PC-3 (cell line): ENCODE data around the gene TBC1D9. TPM values are rescaled to one million over a fixed set of nuclear protein-coding genes. Genes with fewer than 3 reads are reported as not detected.

Source experiments
- ATAC-seq: fragments of 200-7000 bp; cut with Tn5 transposase; 2 replicates; pipeline ENCODE4 v1.9.1; 2020; ENCODE audit warnings: mild to moderate bottlenecking, moderate library complexity
- BruUV-seq: library from RNA; stranded (reverse); fragments of 400-500 nt; replicated peaks from 2 replicates; lab custom pipeline; 2021; lab: Mats Ljungman, UMichigan
- CTCF ChIA-PET: fragments of 300-600 bp; sonication (Branson Sonifier 250); formaldehyde crosslinking; loops from one replicate; lab custom pipeline; 2022; ENCODE audit warnings: antibody characterized with exemption; lab: Charles Lee
- POLR2A ChIA-PET: fragments of 300-600 bp; sonication (Branson Sonifier 250); formaldehyde crosslinking; loops from one replicate; lab custom pipeline; 2022; ENCODE audit warnings: antibody characterized with exemption; ENCODE audit not compliant: unreplicated experiment; lab: Charles Lee
- DNase-seq: peaks from one replicate; pipeline ENCODE4 v3.0.0-alpha.2; 2015
- H2AFZ ChIP-seq: fragments of 300-600 bp; sonication (generic); 2 replicates; pipeline ENCODE4 v1.6.0; 2016; ENCODE audit warnings: antibody characterized with exemption, low read length
- H3F3A ChIP-seq: fragments of 300-600 bp; sonication (generic); one replicate; pipeline ENCODE4 v1.6.0; 2017; ENCODE audit warnings: antibody characterized with exemption, low read length, control low read depth, mild to moderate bottlenecking; ENCODE audit not compliant: unreplicated experiment
- H3K27ac ChIP-seq: fragments of 300-600 bp; sonication (generic); 2 replicates; pipeline ENCODE4 v1.5.1; 2016; ENCODE audit warnings: mild to moderate bottlenecking, low read length
- H3K27me3 ChIP-seq: fragments of 300-600 bp; sonication (generic); 2 replicates; pipeline ENCODE4 v1.6.1; 2016; ENCODE audit warnings: low read length, mixed read lengths
- H3K36me3 ChIP-seq: fragments of 300-600 bp; sonication (generic); 2 replicates; pipeline ENCODE4 v1.6.1; 2016; ENCODE audit warnings: low read depth, mixed run types, low read length, mixed read lengths
- H3K4me1 ChIP-seq: fragments of 300-600 bp; sonication (generic); 2 replicates; pipeline ENCODE4 v1.5.1; 2016; ENCODE audit warnings: low read length; ENCODE audit not compliant: insufficient read depth
- H3K4me2 ChIP-seq: fragments of 300-600 bp; sonication (generic); 2 replicates; pipeline ENCODE4 v1.6.0; 2016; ENCODE audit warnings: low read length
- H3K4me3 ChIP-seq: fragments of 300-600 bp; sonication (generic); 2 replicates; pipeline ENCODE4 v1.5.1; 2016; ENCODE audit warnings: mild to moderate bottlenecking, low read length, mixed read lengths
- H3K79me2 ChIP-seq: fragments of 300-600 bp; sonication (generic); 2 replicates; pipeline ENCODE4 v1.6.1; 2017; ENCODE audit warnings: low read length, mixed read lengths
- H3K9ac ChIP-seq: fragments of 300-600 bp; sonication (generic); 2 replicates; pipeline ENCODE4 v1.6.0; 2016; ENCODE audit warnings: mild to moderate bottlenecking, low read length
- H3K9me2 ChIP-seq: fragments of 300-600 bp; sonication (generic); replicated peaks from 2 replicates; pipeline ENCODE4 v1.6.1; 2016; ENCODE audit warnings: mixed run types, low read length, mixed read lengths
- H3K9me3 ChIP-seq: fragments of 300-600 bp; sonication (generic); 2 replicates; pipeline ENCODE4 v1.6.1; 2016; ENCODE audit warnings: low read length, mixed read lengths
- H4K20me1 ChIP-seq: fragments of 300-600 bp; sonication (generic); 2 replicates; pipeline ENCODE4 v1.6.1; 2016; ENCODE audit warnings: low read length, mixed read lengths
- EZH2 ChIP-seq: fragments of 300-600 bp; sonication (generic); IDR thresholded peaks from one replicate; pipeline ENCODE4 v1.6.1; 2017; ENCODE audit warnings: antibody characterized with exemption, mild to moderate bottlenecking, low read length; ENCODE audit not compliant: unreplicated experiment
- EZH2phosphoT487 ChIP-seq: fragments of 300-600 bp; sonication (generic); IDR thresholded peaks from 2 replicates; pipeline ENCODE4 v1.6.1; 2018; ENCODE audit warnings: mild to moderate bottlenecking, antibody characterized with exemption, low read length, borderline replicate concordance
- intact Hi-C: fragments of 100-400 bp; cut with micrococcal nuclease; formaldehyde crosslinking; loops from 2 replicates; pipeline ENCODE4 v1.9.0; 2023
- total RNA-seq: library from RNA; depleted of rRNA; stranded (reverse); fragments of >200 nt; gene quantifications from 2 replicates; pipeline ENCODE4 v1.2.3, GENCODE V29; 2014
- TF ChIP-seq, protein P1 (sequence below): fragments of 300-600 bp; sonication (generic); conservative IDR thresholded peaks from 2 replicates; pipeline ENCODE4 v1.5.1; 2017; ENCODE audit warnings: antibody characterized with exemption, low read depth, mild to moderate bottlenecking, low read length

TBC1D9 gene
- total RNA-seq, 1 experiment from 2014 or later: 11.2 TPM

DNA sequence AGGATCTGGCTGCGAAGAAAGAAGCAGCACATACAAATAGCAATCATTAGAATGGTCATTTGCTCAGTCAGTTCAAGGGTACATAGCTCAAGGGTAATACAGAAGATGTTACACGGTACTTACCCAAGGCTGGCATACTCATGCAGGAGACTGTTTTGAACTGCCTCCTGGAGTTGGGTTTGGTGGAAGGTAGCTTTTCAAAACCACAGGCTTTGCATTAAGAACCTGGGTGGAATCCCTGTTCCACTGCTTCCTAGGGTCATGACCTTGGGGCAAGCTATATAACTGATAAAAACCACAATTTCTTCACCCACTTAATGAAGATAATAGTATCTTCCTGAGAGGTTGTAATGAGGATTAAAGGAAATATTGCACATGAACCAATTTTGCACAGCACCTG, 36.5 kb downstream of the TBC1D9 start:
- ChIA-PET POLR2A (no interaction called here), CTCF (no interaction called here)
- H2AFZ ChIP-seq: no peak overlapping the region
- H3K36me3 ChIP-seq: no peaks in the 10 kb centered on the region
- BruUV-seq: no TSS peak
- no peak overlapping the region for H3K4me3 ChIP-seq
- H3K4me1 ChIP-seq: peaks cover 12% of the 10 kb centered on the region
- H3F3A ChIP-seq: no peaks in the 10 kb centered on the region
- H3K9me2 ChIP-seq: no peaks in the 10 kb centered on the region
- H3K27ac ChIP-seq: no peak overlapping the region
- H4K20me1 ChIP-seq: no peaks in the 10 kb centered on the region
- no peaks in the 10 kb centered on the region for H3K9me3 ChIP-seq
- TF ChIP-seq, protein P1, sequence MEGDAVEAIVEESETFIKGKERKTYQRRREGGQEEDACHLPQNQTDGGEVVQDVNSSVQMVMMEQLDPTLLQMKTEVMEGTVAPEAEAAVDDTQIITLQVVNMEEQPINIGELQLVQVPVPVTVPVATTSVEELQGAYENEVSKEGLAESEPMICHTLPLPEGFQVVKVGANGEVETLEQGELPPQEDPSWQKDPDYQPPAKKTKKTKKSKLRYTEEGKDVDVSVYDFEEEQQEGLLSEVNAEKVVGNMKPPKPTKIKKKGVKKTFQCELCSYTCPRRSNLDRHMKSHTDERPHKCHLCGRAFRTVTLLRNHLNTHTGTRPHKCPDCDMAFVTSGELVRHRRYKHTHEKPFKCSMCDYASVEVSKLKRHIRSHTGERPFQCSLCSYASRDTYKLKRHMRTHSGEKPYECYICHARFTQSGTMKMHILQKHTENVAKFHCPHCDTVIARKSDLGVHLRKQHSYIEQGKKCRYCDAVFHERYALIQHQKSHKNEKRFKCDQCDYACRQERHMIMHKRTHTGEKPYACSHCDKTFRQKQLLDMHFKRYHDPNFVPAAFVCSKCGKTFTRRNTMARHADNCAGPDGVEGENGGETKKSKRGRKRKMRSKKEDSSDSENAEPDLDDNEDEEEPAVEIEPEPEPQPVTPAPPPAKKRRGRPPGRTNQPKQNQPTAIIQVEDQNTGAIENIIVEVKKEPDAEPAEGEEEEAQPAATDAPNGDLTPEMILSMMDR: no peak
- no peak for TF ChIP-seq EZH2phosphoT487
- no peak for TF ChIP-seq EZH2
- no peaks in the 10 kb centered on the region for H3K79me2 ChIP-seq
- H3K9ac ChIP-seq: no peak overlapping the region
- H3K27me3 ChIP-seq: no peaks in the 10 kb centered on the region
- ATAC-seq (no peak), DNase-seq (no peak)
- no peak overlapping the region for H3K4me2 ChIP-seq
- intact Hi-C loops: no loop called here

DNA sequence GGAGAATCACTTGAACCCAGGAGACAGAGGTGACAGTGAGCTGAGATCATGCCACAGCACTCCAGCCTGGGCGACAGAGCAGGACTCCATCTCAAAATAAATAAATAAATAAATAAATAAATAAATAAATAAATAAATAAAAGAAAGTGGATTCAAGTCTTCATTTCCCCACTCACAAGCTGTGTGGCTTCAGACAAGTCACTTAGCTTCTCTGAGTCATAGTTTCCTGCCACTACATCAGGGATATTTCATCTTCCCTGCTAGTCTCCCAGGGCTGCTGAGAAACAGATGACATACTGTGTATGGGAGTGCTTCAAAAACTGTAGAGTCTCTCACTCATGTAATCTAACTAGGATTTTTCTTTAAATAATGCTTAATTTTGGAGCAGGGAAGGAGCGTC, 37.2 kb downstream of the TBC1D9 start:
- Histone ChIP-seq H3F3A (no peaks in the 10 kb centered on the region), H3K9me3 (no peaks in the 10 kb centered on the region), H2AFZ (no peak overlapping the region), H3K4me3 (no peak overlapping the region), H3K27me3 (no peaks in the 10 kb centered on the region), H4K20me1 (no peaks in the 10 kb centered on the region), H3K27ac (no peak overlapping the region), H3K79me2 (no peaks in the 10 kb centered on the region), H3K9ac (no peak overlapping the region), H3K36me3 (no peaks in the 10 kb centered on the region), H3K4me1 (peaks cover 12% of the 10 kb centered on the region), H3K9me2 (no peaks in the 10 kb centered on the region), H3K4me2 (no peak overlapping the region)
- no TSS peak for BruUV-seq
- DNase-seq (no peak), ATAC-seq (no peak)
- intact Hi-C loops: no loop called here
- TF ChIP-seq, protein P1: no peak
- TF ChIP-seq EZH2 (no peak), EZH2phosphoT487 (no peak)
- ChIA-PET CTCF (no interaction called here), POLR2A (no interaction called here)

DNA sequence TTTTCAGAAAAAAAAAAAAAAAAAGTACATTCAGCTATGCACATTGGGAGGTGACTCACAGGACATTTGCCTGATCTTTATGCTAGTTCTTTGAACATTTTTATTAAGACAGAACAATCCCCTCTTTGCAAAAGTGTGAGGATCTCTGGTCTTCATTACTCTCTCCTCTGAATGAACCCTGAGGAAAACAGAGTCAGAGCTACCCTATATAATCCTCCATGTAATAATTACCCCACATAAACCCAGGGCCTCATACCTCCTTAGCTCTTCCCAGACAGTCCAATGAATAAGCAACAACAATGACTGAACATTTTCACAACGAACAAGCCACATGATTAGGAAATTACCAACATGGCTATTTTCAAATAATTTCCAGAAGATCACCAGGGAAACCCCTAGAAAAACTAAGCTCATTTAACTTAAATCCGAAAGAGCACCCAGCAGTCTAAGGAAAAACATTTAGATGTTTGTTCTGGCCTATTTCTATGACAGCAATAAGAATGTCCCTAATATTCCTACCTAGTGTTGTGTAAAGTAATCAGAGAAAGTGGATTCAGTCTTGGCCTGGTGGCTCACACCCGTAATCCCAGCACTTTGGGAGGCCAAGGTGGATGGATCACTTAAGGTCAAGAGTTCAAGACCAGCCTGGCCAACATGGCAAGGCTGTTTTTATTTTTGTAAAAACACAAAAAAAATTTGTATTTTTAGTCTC, 37.8 kb downstream of the TBC1D9 start:
- Histone ChIP-seq H3K36me3 (no peaks in the 10 kb centered on the region), H3F3A (no peaks in the 10 kb centered on the region), H3K9ac (no peak overlapping the region), H3K4me3 (no peak overlapping the region), H2AFZ (no peak overlapping the region), H4K20me1 (no peaks in the 10 kb centered on the region), H3K9me3 (no peaks in the 10 kb centered on the region), H3K79me2 (no peaks in the 10 kb centered on the region), H3K4me2 (no peak overlapping the region), H3K27me3 (no peaks in the 10 kb centered on the region), H3K27ac (0 out of 2 replicates have a peak overlapping the region, but pooled peaks have one; percentile 1), H3K4me1 (peaks cover 12% of the 10 kb centered on the region), H3K9me2 (no peaks in the 10 kb centered on the region)
- no peak for TF ChIP-seq EZH2
- TF ChIP-seq, protein P1: no peak
- TF ChIP-seq EZH2phosphoT487: no peak
- no peak for DNase-seq
- CTCF ChIA-PET: no interaction called here
- POLR2A ChIA-PET: interaction anchor here (0.6 kb wide), 1 partner anchor 1162 kb away, joined by 11 read pairs; no protein-coding TSS in a partner anchor
- 0 out of 2 replicates have a peak, but pooled peaks have one; percentile 24 for ATAC-seq
- intact Hi-C loops: no loop called here
- no TSS peak for BruUV-seq
